Camera-type eye (tissue), 1 donor: ENCODE measurements around the gene RAPH1. TPM values are rescaled to one million over a fixed set of nuclear protein-coding genes. Genes with fewer than 3 reads are reported as not detected.

Experiments
- total RNA-seq: library from RNA; depleted of rRNA; stranded (reverse); fragments of >200 nt; gene quantifications from one replicate; pipeline ENCODE4 v1.2.3, GENCODE V29; 2014

RAPH1 gene
- 88.7 TPM for total RNA-seq

DNA sequence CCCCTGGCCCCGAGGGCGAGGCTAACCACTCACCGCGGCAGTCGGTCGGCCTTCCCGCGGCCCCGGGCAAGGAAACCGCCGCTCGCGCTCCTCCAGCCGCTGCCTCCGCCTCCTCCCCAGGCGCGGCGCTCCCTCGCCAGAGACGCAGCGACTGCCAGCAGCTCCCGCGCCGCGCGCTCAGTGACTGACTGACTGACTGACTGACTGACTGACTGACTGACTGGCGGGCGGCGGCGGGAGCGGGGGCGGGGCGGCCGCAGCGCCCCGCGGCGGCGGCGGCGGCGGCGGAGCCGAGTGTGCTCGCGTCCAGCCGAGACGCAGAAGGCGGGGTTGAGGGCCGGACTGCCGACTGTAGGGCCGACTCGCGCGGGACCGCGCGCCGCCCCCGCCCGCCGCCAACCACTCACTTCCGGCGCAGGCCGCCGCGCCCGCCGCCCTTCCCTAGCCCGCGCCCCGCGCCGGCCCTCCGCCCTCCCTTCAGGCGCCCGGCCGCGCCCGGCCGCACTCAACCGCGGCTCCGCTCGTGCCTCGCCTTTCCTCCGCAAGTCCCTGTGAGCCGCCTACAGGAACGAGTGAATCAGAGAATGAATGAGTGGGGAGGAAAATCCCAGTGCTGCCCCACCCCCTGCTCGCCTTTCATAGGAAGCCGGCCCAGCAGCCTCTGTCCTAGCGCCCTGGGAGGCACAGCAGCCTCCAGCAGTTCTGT is at the start of gene RAPH1:
RAPH1 (minus strand) TSS at position 224 of the 706 bp plus-strand sequence. CDS start 39,948 bp downstream, outside the sequence.

Other genes starting within 250 kb of the RAPH1 start
- 118 TPM for gene ABI2, start 206.9 kb downstream of the RAPH1 start, total RNA-seq
- 2.7 TPM for gene CD28, start 171.3 kb upstream of the RAPH1 start, total RNA-seq